Measurements from ENCODE around the gene H1-8.

The H1-8 gene

GRCh38 chr3:129567176-129567705, 24.3 kb downstream of the H1-8 start:
- in situ Hi-C loops (cut with HindIII; ENCODE audit: low sequenced_read_pairs), result no loop called here

GRCh38 chr3:129567939-129568338, 25.0 kb downstream of the H1-8 start:
- in situ Hi-C loops (cut with HindIII; ENCODE audit: low sequenced_read_pairs), result no loop called here

- in situ Hi-C loops (cut with HindIII; ENCODE audit: low sequenced_read_pairs), result no loop called here
Measured at GRCh38 chr3:129569856-129570255, 26.9 kb downstream of the H1-8 start.

GRCh38 chr3:129571605-129572547, 28.9 kb downstream of the H1-8 start:
- in situ Hi-C loops (cut with HindIII; ENCODE audit: low sequenced_read_pairs), result no loop called here

- in situ Hi-C loops (cut with HindIII; ENCODE audit: low sequenced_read_pairs), result no loop called here
Measured at GRCh38 chr3:129572603-129573002, 29.6 kb downstream of the H1-8 start.

- in situ Hi-C loops (cut with HindIII; ENCODE audit: low sequenced_read_pairs), result no loop called here
Measured at GRCh38 chr3:129573493-129573892, 30.5 kb downstream of the H1-8 start.

- in situ Hi-C loops (cut with HindIII; ENCODE audit: low sequenced_read_pairs), result no loop called here
Measured at GRCh38 chr3:129574206-129574605, 31.2 kb downstream of the H1-8 start.

GRCh38 chr3:129575233-129575996, 32.4 kb downstream of the H1-8 start:
- in situ Hi-C loops (cut with HindIII; ENCODE audit: low sequenced_read_pairs), result no loop called here

GRCh38 chr3:129575997-129576384, 33.0 kb downstream of the H1-8 start:
- in situ Hi-C loops (cut with HindIII; ENCODE audit: low sequenced_read_pairs), result no loop called here

- in situ Hi-C loops (cut with HindIII; ENCODE audit: low sequenced_read_pairs), result no loop called here
Measured at GRCh38 chr3:129576514-129577352, 33.8 kb downstream of the H1-8 start.

- in situ Hi-C loops (cut with HindIII; ENCODE audit: low sequenced_read_pairs), result no loop called here
Measured at GRCh38 chr3:129577366-129577765, 34.4 kb downstream of the H1-8 start.

GRCh38 chr3:129577925-129578786, 35.2 kb downstream of the H1-8 start:
- in situ Hi-C loops (cut with HindIII; ENCODE audit: low sequenced_read_pairs), result no loop called here

GRCh38 chr3:129579991-129580390, 37.0 kb downstream of the H1-8 start:
- in situ Hi-C loops (cut with HindIII; ENCODE audit: low sequenced_read_pairs), result no loop called here

- in situ Hi-C loops (cut with HindIII; ENCODE audit: low sequenced_read_pairs), result no loop called here
Measured at GRCh38 chr3:129581623-129582022, 38.6 kb downstream of the H1-8 start.

- in situ Hi-C loops (cut with HindIII; ENCODE audit: low sequenced_read_pairs), result no loop called here
Measured at GRCh38 chr3:129582799-129583198, 39.8 kb downstream of the H1-8 start.

- in situ Hi-C loops (cut with HindIII; ENCODE audit: low sequenced_read_pairs), result no loop called here
Measured at GRCh38 chr3:129583289-129583688, 40.3 kb downstream of the H1-8 start.

GRCh38 chr3:129584631-129585030, 41.7 kb downstream of the H1-8 start:
- in situ Hi-C loops (cut with HindIII; ENCODE audit: low sequenced_read_pairs), result no loop called here

GRCh38 chr3:129585949-129586657, 43.1 kb downstream of the H1-8 start:
- in situ Hi-C loops (cut with HindIII; ENCODE audit: low sequenced_read_pairs), result no loop called here

GRCh38 chr3:129586746-129587430, 43.9 kb downstream of the H1-8 start:
- in situ Hi-C loops (cut with HindIII; ENCODE audit: low sequenced_read_pairs), result no loop called here
